ENCODE data around the gene RNU1-4. TPM values are rescaled to one million over a fixed set of nuclear protein-coding genes. Genes with fewer than 3 reads are reported as not detected.
"Not testable (repeated sequence)": the region's sequence is repeated elsewhere in the genome, so short reads cannot be mapped to it uniquely, and the experiment has no call there.

The RNU1-4 gene
- total RNA-seq, 1 donor from 2014 or later: 3,598 TPM

DNA sequence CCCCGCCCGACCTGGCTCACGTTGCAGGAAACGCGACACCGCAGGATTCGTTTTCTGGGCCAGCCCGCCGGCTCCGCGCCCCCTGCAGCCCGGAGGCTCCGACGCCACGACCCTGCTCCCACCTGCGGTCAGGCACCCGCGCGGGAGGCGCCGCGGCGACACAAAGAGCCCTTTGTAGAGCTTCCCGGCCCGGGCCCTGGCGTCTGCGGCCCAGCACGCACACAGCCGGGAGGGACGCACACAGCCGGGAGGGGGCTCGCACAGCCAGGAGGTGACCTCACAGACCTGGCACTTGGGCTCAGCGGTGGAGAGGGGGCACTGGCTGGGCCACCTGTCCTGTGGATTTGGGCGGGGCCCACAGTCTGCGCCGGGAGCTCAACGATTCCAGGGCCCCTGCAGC is 39.1 kb upstream of the RNU1-4 start:
- not testable (repeated sequence) for DNase-seq; H3K27ac Mint-ChIP-seq (ENCODE audit: unreplicated experiment); H3K4me1 Mint-ChIP-seq (ENCODE audit: low read depth, unreplicated experiment); H3K27me3 Mint-ChIP-seq (ENCODE audit: unreplicated experiment); H3K4me3 Mint-ChIP-seq (ENCODE audit: unreplicated experiment); H3K9me3 Mint-ChIP-seq (ENCODE audit: unreplicated experiment); H3K36me3 Mint-ChIP-seq (ENCODE audit: unreplicated experiment)

DNA sequence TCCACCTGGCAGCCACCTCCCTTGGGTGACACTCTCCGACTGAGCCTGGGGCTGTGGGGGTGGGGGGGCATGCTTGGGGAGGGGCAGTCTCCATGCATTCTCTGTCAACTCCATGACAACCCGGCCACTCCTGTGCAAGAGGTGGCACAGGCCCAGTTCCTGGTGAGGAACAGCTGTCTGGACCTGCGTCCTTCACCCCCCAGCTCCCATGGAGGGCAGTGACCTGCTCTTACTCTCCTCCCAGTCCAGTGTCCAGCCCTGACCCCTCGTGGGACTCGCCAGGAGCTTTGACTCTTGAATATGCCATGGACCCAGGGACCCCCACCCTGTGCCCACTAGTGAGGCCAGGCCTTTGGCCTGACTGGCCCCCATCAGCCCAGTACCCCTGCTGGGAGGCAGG is 38.0 kb upstream of the RNU1-4 start:
- H3K27me3 Mint-ChIP-seq (ENCODE audit: unreplicated experiment); DNase-seq; H3K36me3 Mint-ChIP-seq (ENCODE audit: unreplicated experiment); H3K4me3 Mint-ChIP-seq (ENCODE audit: unreplicated experiment); H3K4me1 Mint-ChIP-seq (ENCODE audit: low read depth, unreplicated experiment); H3K27ac Mint-ChIP-seq (ENCODE audit: unreplicated experiment); H3K9me3 Mint-ChIP-seq (ENCODE audit: unreplicated experiment): not testable (repeated sequence)

DNA sequence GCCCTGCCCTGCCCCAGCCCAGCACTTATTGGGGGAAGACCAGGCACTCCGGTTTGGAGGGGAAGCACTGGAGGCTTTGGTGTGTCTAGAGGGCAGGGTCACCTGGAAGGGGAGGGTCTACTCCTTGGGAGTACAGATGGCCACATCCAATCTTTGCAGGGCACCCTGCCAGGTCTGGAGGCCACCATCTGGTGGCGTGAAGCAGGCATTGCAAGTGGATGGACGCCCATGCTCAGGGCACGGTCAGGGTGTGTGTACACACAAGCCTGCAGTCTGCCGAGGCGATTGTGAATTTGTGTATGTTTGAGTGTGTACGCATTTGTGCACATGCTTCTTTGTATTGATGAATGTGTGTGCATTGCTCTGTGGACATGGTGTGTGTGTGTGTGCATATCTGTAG is 37.2 kb upstream of the RNU1-4 start:
- H3K4me3 Mint-ChIP-seq (ENCODE audit: unreplicated experiment); H3K27me3 Mint-ChIP-seq (ENCODE audit: unreplicated experiment); H3K4me1 Mint-ChIP-seq (ENCODE audit: low read depth, unreplicated experiment); H3K27ac Mint-ChIP-seq (ENCODE audit: unreplicated experiment); DNase-seq; H3K36me3 Mint-ChIP-seq (ENCODE audit: unreplicated experiment); H3K9me3 Mint-ChIP-seq (ENCODE audit: unreplicated experiment): not testable (repeated sequence)
- TF ChIP-seq, protein P1, sequence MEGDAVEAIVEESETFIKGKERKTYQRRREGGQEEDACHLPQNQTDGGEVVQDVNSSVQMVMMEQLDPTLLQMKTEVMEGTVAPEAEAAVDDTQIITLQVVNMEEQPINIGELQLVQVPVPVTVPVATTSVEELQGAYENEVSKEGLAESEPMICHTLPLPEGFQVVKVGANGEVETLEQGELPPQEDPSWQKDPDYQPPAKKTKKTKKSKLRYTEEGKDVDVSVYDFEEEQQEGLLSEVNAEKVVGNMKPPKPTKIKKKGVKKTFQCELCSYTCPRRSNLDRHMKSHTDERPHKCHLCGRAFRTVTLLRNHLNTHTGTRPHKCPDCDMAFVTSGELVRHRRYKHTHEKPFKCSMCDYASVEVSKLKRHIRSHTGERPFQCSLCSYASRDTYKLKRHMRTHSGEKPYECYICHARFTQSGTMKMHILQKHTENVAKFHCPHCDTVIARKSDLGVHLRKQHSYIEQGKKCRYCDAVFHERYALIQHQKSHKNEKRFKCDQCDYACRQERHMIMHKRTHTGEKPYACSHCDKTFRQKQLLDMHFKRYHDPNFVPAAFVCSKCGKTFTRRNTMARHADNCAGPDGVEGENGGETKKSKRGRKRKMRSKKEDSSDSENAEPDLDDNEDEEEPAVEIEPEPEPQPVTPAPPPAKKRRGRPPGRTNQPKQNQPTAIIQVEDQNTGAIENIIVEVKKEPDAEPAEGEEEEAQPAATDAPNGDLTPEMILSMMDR (IDR thresholded peaks at IDR 0.05; ENCODE audit: partially characterized antibody, unreplicated experiment): peak; percentile 55

DNA sequence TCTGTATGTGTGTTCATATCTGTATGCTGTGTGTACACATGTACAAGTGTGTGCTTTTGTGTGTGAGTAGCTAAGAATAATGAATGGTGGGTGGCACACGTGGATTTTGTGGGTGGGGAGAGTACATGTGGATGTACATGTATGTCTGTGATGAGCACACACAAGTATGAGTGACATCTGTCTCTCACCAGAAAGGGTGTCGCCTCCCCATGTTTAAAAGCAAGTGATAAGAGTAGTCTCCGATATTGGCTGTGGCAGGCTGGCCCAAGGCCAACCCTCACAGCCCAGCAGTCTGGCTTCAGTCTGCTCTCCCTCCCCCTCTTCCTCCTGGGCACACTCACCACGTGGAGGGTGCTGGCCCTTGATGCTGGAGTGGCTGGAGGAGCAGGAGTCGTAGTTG is 36.7 kb upstream of the RNU1-4 start:
- H3K36me3 Mint-ChIP-seq (ENCODE audit: unreplicated experiment); H3K4me3 Mint-ChIP-seq (ENCODE audit: unreplicated experiment); H3K27ac Mint-ChIP-seq (ENCODE audit: unreplicated experiment); H3K4me1 Mint-ChIP-seq (ENCODE audit: low read depth, unreplicated experiment); H3K27me3 Mint-ChIP-seq (ENCODE audit: unreplicated experiment); H3K9me3 Mint-ChIP-seq (ENCODE audit: unreplicated experiment); DNase-seq: not testable (repeated sequence)

DNA sequence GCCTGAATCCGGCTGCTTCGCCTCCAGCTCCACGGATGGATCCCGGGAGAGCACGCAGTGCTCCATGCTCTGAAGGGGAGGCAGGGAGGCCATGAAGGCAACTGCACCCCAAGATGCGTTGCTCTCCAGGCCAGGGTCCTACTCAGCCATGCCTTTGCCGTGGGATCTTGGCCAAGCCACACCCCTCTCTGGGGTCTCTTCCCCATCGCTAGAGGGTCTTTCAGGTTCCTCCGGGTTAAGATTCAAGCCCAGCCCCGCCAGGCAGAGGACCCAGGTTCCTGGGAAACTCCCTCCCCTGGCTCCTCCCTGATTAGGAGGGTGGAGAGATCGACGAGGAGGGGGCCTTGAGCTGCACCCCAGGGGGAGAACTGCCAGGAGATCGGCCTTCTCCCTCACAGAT is 36.2 kb upstream of the RNU1-4 start:
- H3K27me3 Mint-ChIP-seq (ENCODE audit: unreplicated experiment); H3K4me1 Mint-ChIP-seq (ENCODE audit: low read depth, unreplicated experiment); H3K9me3 Mint-ChIP-seq (ENCODE audit: unreplicated experiment); DNase-seq; H3K27ac Mint-ChIP-seq (ENCODE audit: unreplicated experiment); H3K4me3 Mint-ChIP-seq (ENCODE audit: unreplicated experiment); H3K36me3 Mint-ChIP-seq (ENCODE audit: unreplicated experiment): not testable (repeated sequence)

DNA sequence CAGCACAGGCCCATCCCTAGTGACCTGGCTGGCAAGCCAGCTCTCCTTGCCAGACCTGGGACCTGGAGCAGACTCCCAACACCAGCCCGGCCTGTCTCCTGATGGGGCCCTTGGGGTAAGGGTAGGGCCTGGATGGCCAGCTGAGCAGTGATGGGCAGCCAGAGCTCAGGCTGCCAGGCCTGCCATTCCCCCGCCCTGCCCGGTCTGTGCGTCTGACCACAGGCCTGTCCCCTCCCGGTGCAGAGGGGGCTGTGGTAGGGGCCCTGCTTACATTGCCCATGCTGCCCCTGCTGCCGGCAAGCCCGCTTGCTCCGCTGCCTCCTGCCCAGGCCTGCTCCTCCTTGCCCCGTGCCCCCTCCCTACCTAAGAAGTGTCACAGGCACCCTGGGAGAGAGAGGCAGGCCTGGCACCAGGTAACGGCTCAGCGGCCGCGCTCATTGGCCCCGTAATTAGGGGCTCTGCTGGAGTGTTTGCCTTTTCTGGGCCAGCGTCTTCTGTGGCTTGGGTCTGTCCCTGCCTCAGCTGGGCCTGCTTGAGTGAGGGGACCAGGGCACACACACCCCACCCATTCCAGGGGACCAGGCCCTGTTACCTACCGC is 35.7 kb upstream of the RNU1-4 start:
- DNase-seq; H3K4me1 Mint-ChIP-seq (ENCODE audit: low read depth, unreplicated experiment); H3K9me3 Mint-ChIP-seq (ENCODE audit: unreplicated experiment); H3K27ac Mint-ChIP-seq (ENCODE audit: unreplicated experiment); H3K4me3 Mint-ChIP-seq (ENCODE audit: unreplicated experiment); H3K36me3 Mint-ChIP-seq (ENCODE audit: unreplicated experiment); H3K27me3 Mint-ChIP-seq (ENCODE audit: unreplicated experiment): not testable (repeated sequence)

DNA sequence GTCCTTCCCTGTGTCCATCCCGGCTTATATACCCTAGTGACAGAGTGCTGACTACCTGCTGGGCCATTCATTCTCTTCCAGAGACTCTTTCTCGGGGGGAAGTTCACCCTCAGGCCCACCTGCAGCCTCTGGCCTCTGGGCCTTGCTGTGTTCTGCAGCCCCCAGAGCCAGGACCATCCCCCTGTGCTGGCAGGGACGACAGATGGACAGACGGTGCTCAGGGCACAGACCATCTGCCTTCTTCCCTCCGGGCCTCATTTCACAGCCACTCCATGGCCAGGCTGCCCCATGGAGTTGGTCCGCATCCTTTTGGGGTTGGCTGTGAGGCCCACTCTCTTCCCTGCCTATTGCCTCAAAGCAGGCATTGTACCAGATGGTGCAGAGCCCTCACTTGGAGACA is 34.0 kb upstream of the RNU1-4 start:
- Mint-ChIP-seq H3K4me3 (ENCODE audit: unreplicated experiment) (peak overlapping the region; percentile 15), H3K27ac (ENCODE audit: unreplicated experiment) (peak overlapping the region; percentile 84)
- peak; percentile 63 for DNase-seq
- H3K27me3 Mint-ChIP-seq (ENCODE audit: unreplicated experiment); H3K9me3 Mint-ChIP-seq (ENCODE audit: unreplicated experiment); H3K36me3 Mint-ChIP-seq (ENCODE audit: unreplicated experiment); H3K4me1 Mint-ChIP-seq (ENCODE audit: low read depth, unreplicated experiment): not testable (repeated sequence)

DNA sequence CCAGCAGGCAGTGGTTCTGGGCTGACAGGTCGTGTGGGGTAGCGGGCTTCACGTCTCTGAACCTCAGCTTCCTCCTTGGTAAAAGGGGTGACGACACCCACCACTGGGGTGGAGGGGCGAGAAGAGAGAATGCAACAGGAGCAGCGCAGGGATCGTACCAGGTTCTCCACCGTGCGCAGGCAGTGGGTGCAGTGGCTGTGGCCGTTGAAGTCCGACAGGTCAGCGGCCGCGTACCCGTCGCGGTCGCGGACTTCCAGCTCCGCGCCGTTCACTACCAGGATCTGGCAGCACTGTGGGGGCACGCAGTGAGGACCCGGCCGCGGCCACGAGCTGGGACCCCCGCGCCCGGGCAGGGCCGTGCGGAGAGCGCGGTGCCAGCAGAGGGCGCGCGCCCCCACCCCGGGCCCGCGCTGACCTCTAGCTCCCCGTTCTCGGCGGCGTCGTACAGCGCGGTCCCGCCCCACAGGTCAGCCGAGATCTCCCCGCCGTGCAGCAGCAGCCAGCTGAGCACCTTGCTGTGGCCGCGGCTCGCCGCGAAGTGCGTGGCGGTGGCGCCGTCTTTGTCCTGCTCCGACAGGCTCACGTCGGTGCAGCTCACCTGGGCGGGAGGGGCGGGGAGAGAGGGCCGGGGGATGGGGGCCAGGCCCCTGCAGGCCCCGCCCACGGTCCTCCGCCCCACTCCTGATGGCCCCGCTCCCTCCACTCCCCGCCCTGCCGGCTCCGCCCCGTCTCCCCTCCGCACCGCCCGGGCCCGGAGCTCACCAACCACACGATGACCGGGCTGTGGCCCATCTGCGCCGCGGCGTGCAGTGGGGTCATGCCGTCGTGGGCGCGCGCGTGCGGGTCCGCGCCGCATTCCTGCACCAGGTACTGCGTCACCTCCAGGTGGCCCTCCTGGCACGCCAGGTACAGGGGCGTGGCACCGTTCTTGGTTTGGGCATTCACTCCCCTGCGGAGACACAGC is 32.9 kb upstream of the RNU1-4 start:
- not testable (repeated sequence) for H3K36me3 Mint-ChIP-seq (ENCODE audit: unreplicated experiment); H3K27ac Mint-ChIP-seq (ENCODE audit: unreplicated experiment); H3K4me3 Mint-ChIP-seq (ENCODE audit: unreplicated experiment); H3K9me3 Mint-ChIP-seq (ENCODE audit: unreplicated experiment); H3K4me1 Mint-ChIP-seq (ENCODE audit: low read depth, unreplicated experiment); H3K27me3 Mint-ChIP-seq (ENCODE audit: unreplicated experiment)
- TF ChIP-seq, protein P1 (IDR thresholded peaks at IDR 0.05; ENCODE audit: partially characterized antibody, unreplicated experiment): peak; percentile 50
- DNase-seq: peak; percentile 36

DNA sequence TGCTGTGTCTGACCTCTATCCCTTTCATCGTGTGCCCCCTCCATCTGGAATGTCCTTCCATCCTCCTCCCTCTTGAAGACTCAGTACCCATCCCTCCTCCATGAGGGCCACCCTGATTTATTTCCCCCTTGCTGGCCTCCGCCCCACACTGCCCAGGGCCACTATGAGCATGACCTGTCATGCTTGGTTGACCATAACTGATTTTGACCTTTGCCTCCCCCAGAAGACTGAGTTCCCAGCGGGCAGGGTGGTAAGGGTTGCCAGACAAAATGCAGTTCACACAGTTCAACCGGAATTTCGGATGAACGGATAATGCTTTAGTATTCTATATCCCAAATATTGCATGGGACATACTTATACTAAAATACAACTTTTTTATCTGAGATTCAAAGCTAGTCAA is 31.6 kb upstream of the RNU1-4 start:
- H3K9me3 Mint-ChIP-seq (ENCODE audit: unreplicated experiment); H3K4me3 Mint-ChIP-seq (ENCODE audit: unreplicated experiment); H3K36me3 Mint-ChIP-seq (ENCODE audit: unreplicated experiment); H3K4me1 Mint-ChIP-seq (ENCODE audit: low read depth, unreplicated experiment); H3K27me3 Mint-ChIP-seq (ENCODE audit: unreplicated experiment); H3K27ac Mint-ChIP-seq (ENCODE audit: unreplicated experiment); DNase-seq: not testable (repeated sequence)

Measured in glutamatergic neuron (in vitro differentiated cells).